HepG2 (cell line): ENCODE data around the gene GLIPR1. TPM values are rescaled to one million over a fixed set of nuclear protein-coding genes. Genes with fewer than 3 reads are reported as not detected.

Source experiments
- ATAC-seq: fragments of 200-7000 bp; cut with Tn5 transposase; 3 replicates; pipeline ENCODE4 v1.9.1; 2020; ENCODE audit warnings: mild to moderate bottlenecking, moderate library complexity
- BruUV-seq: library from RNA; stranded (reverse); fragments of 400-500 nt; replicated peaks from 2 replicates; lab custom pipeline; 2021; lab: Mats Ljungman, UMichigan
- CTCF ChIA-PET: fragments of 300-600 bp; formaldehyde crosslinking; extraction: SDS; loops from one replicate; lab custom pipeline; 2021; ENCODE audit warnings: low total read pairs, inconsistent platforms, low intra/inter-chr PET ratio; lab: Yijun Ruan, JAX
- POLR2A ChIA-PET: fragments of 350-600 bp; sonication (Branson Sonifier 250); formaldehyde crosslinking; loops from one replicate; lab custom pipeline; 2020; ENCODE audit warnings: antibody characterized with exemption, inconsistent platforms; lab: Yijun Ruan, JAX
- DNase-seq: peaks from one replicate; pipeline ENCODE4 v3.0.0-alpha.2; 2015; ENCODE audit warnings: low spot score
- FAIRE-seq: peaks from 3 replicates; lab custom pipeline; 2011; peaks lifted over from hg19 to GRCh38; lab: Jason Lieb, UNC
- H2AFZ ChIP-seq: one replicate; pipeline ENCODE4 v1.6.1; 2011; ENCODE audit warnings: low read length, inconsistent platforms
- H3K27ac ChIP-seq: fragments of 300-600 bp; 3 replicates; pipeline ENCODE4 v1.8.0; 2011; ENCODE audit warnings: mixed run types, mild to moderate bottlenecking, mixed read lengths, low read length, inconsistent platforms; ENCODE audit not compliant: insufficient read depth; ENCODE audit errors: extremely low read length
- H3K27me3 ChIP-seq, 2 experiments: fragments of 200-600 bp in 1 of 2; 2 replicates in 1 of 2; 3 replicates in 1 of 2; pipeline versions ENCODE4 v1.6.0 to v1.8.0; 2011; ENCODE audit warnings: low read length in 2 of 2, mild to moderate bottlenecking in 2 of 2, moderate library complexity in 2 of 2, inconsistent platforms in 1 of 2; ENCODE audit not compliant: insufficient read depth in 2 of 2, control insufficient read depth in 1 of 2
- H3K36me3 ChIP-seq, 2 experiments: fragments of 200-600 bp in 1 of 2; replicated peaks in 1 of 2; 2 replicates in 1 of 2; 3 replicates in 1 of 2; pipeline versions ENCODE4 v1.5.1 to v1.8.0; 2011; ENCODE audit warnings: low read length in 2 of 2, inconsistent platforms in 1 of 2; ENCODE audit not compliant: insufficient read depth in 2 of 2, control insufficient read depth in 1 of 2
- H3K4me1 ChIP-seq: 2 replicates; pipeline ENCODE4 v1.5.1; 2012; ENCODE audit warnings: low read length, inconsistent platforms; ENCODE audit not compliant: insufficient read depth
- H3K4me2 ChIP-seq: 2 replicates; pipeline ENCODE4 v1.6.0; 2011; ENCODE audit warnings: low read depth, low read length, inconsistent platforms
- H3K4me3 ChIP-seq, 3 experiments: fragments of 200-600 bp in 1 of 3; sonication (generic), shearing (Covaris generic) in 1 of 3; replicated peaks in 1 of 3; 2 replicates each; pipeline ENCODE4 v1.5.1; 2011 to 2016; ENCODE audit warnings: low read length in 3 of 3, inconsistent platforms in 2 of 3, low read depth in 2 of 3, mild to moderate bottlenecking in 2 of 3, control low read depth in 1 of 3, mixed read lengths in 1 of 3; ENCODE audit not compliant: insufficient read depth in 1 of 3
- H3K79me2 ChIP-seq: one replicate; pipeline ENCODE4 v1.6.1; 2011; ENCODE audit warnings: low read length, inconsistent platforms; ENCODE audit not compliant: insufficient read depth
- H3K9ac ChIP-seq: 2 replicates; pipeline ENCODE4 v1.6.0; 2011; ENCODE audit warnings: mild to moderate bottlenecking, low read depth, low read length, inconsistent platforms; ENCODE audit not compliant: insufficient read depth
- H3K9me3 ChIP-seq: 2 replicates; pipeline ENCODE4 v1.5.1; 2012; ENCODE audit warnings: mild to moderate bottlenecking, low read length
- H4K20me1 ChIP-seq: 2 replicates; pipeline ENCODE4 v1.6.0; 2011; ENCODE audit warnings: inconsistent platforms, mild to moderate bottlenecking, low read length, moderate library complexity; ENCODE audit not compliant: insufficient read depth
- ADNP ChIP-seq: sonication (generic); formaldehyde crosslinking; IDR thresholded peaks from 2 replicates; pipeline ENCODE4 v1.4.0; 2020; ENCODE audit warnings: missing genetic modification reagents
- CEBPB ChIP-seq: IDR thresholded peaks from 2 replicates; pipeline ENCODE4 v1.6.1; 2011; ENCODE audit warnings: low read depth, low read length, improper control_type of control experiment, borderline replicate concordance
- ERF ChIP-seq: IDR thresholded peaks from 2 replicates; pipeline ENCODE4 v1.6.1; 2018; ENCODE audit warnings: missing biosample characterization, missing genetic modification reagents
- SAP130 ChIP-seq: IDR thresholded peaks from 2 replicates; pipeline ENCODE4 v1.6.1; 2016; ENCODE audit warnings: low read depth
- SPEN ChIP-seq: sonication (generic); formaldehyde crosslinking; IDR thresholded peaks from 2 replicates; pipeline ENCODE4 v1.5.1; 2020; ENCODE audit warnings: low read depth, mild to moderate bottlenecking, missing genetic modification reagents
- WGBS: methylation state at CpG from one replicate; pipeline ENCODE4 v1.1.6; 2017; ENCODE audit warnings: low lambda C conversion rate; 5-methylcytosine and 5-hydroxymethylcytosine counted together
- in situ Hi-C: cut with HindIII; loops from 2 replicates; pipeline ENCODE4 v1.10.0; 2017; ENCODE audit warnings: low pct_unique_long_range_greater_than_20kb; ENCODE audit not compliant: extremely low pct_ligation_motif_present
- intact Hi-C: fragments of 100-400 bp; cut with micrococcal nuclease; formaldehyde crosslinking; loops from one replicate; pipeline ENCODE4 v1.10.0; 2022; ENCODE audit not compliant: unreplicated experiment
- polyA plus RNA-seq, 8 experiments: library from polyadenylated mRNA; depleted of rRNA in 3 of 8; stranded (reverse) in 7 of 8; unstranded in 1 of 8; fragments of >200 nt; fragmentation: Illumina TruSeq in 4 of 8; extraction: Trizol in 4 of 8; gene quantifications; 2 replicates each; pipeline versions ENCODE4 v1.2.1 to v1.2.3, GENCODE V29; 2011 to 2016; ENCODE audit warnings: low read depth in 4 of 8, missing spikeins in 1 of 8, mixed read lengths in 1 of 8; ENCODE audit not compliant: insufficient read depth in 1 of 8
- total RNA-seq, 5 experiments: library from RNA; depleted of rRNA; stranded (reverse); fragments of >200 nt; fragmentation: Illumina TruSeq; extraction: Trizol; gene quantifications; 2 replicates each; pipeline ENCODE4 v1.2.3, GENCODE V29; 2016; ENCODE audit warnings: low read depth in 1 of 5
- TF ChIP-seq, protein P1 (sequence below): sonication (generic); formaldehyde crosslinking; conservative IDR thresholded peaks from 2 replicates; pipeline ENCODE4 v1.4.0; 2020; ENCODE audit warnings: mild to moderate bottlenecking, missing genetic modification reagents, moderate library complexity
- TF ChIP-seq, protein P2 (sequence below): sonication (generic); formaldehyde crosslinking; IDR thresholded peaks from 2 replicates; pipeline ENCODE4 v1.5.0; 2020; ENCODE audit warnings: mild to moderate bottlenecking, missing genetic modification reagents, borderline replicate concordance

GLIPR1 gene
- total and polyA plus RNA-seq, 2 of the 13 experiments (the other 11 are each of a cell fraction or from before 2014, with no cell fraction given), result 1.9 to 5.0 TPM

DNA sequence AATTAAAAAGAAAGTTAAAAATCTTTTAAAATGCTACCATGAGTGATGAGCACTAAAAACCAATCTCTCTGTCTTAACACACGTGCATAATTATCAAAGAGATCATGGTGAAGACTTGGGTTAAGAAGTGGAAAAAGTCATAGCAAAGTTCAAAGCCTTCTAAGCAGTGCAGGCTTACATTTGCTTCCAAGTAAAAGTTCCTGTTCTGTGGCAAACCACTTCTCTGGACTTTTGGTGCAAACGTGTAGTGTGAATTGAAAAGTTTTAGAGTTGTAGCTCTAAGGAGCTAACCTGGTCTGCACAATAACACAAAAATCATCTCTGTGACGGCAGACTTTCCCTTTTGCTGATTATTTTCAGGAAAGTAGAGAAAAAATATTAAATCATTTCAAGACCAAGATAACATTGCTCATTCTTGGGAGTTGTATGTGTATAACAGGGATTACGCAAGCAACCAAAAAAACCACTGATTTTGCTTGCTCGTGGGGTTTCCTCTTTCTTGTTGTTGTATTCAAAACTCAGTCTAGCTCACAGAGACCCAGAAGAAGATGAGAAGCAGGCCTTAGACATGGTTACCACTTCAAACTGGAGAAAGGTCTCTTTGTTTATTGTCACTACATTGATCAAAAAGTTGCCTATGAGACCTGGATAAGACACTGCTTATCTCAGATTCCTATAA, 2.3 kb upstream of the GLIPR1 start (continued):
- TF ChIP-seq CEBPB, result peak; percentile 43
- TF ChIP-seq, all 625 proteins: peak for 1

DNA sequence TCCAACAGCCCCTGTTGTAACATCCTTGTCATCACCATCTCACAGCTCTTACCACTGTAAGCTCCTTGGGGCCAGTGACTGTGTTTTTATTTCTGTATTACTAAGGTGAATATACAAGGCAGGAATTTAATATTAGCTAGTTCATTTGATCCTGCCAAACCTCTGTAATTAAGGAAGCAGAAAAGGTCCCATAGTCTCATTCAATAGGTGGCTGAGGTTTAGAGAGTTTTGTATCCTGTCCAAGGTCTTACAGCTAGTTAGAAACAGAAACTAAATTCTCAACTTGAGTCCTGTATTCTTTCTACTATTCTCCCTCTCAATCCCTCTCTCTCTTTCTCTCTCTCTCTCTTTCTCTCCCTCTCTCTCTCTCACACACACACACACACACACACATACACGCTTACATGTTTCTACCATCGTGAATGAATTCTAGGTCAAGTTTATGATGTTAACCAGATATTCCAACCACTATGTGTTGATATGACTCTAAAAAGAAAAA, 543 bp upstream of the GLIPR1 start:
- Histone ChIP-seq H3K4me3 (peak overlapping the region in 1 of 3 experiments; percentile 50; a peak in 1 of 6 replicates), H2AFZ (no peak overlapping the region), H3K79me2 (no peaks in the 10 kb centered on the region), H3K4me1 (peaks cover 26% of the 10 kb centered on the region), H3K27me3 (no peaks in the 10 kb centered on the region), H4K20me1 (no peaks in the 10 kb centered on the region), H3K27ac (no peak overlapping the region), H3K9ac (no peak overlapping the region), H3K4me2 (peak overlapping the region; percentile 67), H3K36me3 (no peaks in the 10 kb centered on the region), H3K9me3 (no peaks in the 10 kb centered on the region)
- FAIRE-seq (no peak), ATAC-seq (peak; percentile 57), DNase-seq (no peak)
- intact Hi-C loops, result loop anchor here (2.0 to 10.0 kb wide), 3 partner anchors 791 to 977 kb away; partner anchors contain the start of gene BBS10
- POLR2A ChIA-PET, result no interaction called here
- in situ Hi-C loops, result no loop called here
- no TSS peak for BruUV-seq
- CTCF ChIA-PET, result no interaction called here
- 2% methylated on average over 2 of the region's 2 CpGs for WGBS
- TF ChIP-seq, protein P1, sequence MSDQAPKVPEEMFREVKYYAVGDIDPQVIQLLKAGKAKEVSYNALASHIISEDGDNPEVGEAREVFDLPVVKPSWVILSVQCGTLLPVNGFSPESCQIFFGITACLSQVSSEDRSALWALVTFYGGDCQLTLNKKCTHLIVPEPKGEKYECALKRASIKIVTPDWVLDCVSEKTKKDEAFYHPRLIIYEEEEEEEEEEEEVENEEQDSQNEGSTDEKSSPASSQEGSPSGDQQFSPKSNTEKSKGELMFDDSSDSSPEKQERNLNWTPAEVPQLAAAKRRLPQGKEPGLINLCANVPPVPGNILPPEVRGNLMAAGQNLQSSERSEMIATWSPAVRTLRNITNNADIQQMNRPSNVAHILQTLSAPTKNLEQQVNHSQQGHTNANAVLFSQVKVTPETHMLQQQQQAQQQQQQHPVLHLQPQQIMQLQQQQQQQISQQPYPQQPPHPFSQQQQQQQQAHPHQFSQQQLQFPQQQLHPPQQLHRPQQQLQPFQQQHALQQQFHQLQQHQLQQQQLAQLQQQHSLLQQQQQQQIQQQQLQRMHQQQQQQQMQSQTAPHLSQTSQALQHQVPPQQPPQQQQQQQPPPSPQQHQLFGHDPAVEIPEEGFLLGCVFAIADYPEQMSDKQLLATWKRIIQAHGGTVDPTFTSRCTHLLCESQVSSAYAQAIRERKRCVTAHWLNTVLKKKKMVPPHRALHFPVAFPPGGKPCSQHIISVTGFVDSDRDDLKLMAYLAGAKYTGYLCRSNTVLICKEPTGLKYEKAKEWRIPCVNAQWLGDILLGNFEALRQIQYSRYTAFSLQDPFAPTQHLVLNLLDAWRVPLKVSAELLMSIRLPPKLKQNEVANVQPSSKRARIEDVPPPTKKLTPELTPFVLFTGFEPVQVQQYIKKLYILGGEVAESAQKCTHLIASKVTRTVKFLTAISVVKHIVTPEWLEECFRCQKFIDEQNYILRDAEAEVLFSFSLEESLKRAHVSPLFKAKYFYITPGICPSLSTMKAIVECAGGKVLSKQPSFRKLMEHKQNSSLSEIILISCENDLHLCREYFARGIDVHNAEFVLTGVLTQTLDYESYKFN (CRISPR knock-in tag), result no peak
- TF ChIP-seq SPEN (CRISPR knock-in tag), result no peak
- TF ChIP-seq ADNP (CRISPR knock-in tag), result no peak
- TF ChIP-seq, protein P2, sequence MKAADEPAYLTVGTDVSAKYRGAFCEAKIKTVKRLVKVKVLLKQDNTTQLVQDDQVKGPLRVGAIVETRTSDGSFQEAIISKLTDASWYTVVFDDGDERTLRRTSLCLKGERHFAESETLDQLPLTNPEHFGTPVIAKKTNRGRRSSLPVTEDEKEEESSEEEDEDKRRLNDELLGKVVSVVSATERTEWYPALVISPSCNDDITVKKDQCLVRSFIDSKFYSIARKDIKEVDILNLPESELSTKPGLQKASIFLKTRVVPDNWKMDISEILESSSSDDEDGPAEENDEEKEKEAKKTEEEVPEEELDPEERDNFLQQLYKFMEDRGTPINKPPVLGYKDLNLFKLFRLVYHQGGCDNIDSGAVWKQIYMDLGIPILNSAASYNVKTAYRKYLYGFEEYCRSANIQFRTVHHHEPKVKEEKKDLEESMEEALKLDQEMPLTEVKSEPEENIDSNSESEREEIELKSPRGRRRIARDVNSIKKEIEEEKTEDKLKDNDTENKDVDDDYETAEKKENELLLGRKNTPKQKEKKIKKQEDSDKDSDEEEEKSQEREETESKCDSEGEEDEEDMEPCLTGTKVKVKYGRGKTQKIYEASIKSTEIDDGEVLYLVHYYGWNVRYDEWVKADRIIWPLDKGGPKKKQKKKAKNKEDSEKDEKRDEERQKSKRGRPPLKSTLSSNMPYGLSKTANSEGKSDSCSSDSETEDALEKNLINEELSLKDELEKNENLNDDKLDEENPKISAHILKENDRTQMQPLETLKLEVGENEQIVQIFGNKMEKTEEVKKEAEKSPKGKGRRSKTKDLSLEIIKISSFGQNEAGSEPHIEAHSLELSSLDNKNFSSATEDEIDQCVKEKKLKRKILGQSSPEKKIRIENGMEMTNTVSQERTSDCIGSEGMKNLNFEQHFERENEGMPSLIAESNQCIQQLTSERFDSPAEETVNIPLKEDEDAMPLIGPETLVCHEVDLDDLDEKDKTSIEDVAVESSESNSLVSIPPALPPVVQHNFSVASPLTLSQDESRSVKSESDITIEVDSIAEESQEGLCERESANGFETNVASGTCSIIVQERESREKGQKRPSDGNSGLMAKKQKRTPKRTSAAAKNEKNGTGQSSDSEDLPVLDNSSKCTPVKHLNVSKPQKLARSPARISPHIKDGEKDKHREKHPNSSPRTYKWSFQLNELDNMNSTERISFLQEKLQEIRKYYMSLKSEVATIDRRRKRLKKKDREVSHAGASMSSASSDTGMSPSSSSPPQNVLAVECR (CRISPR knock-in tag), result no peak
- no peak for TF ChIP-seq ERF (CRISPR knock-in tag)
- TF ChIP-seq SAP130 (CRISPR knock-in tag), result no peak
